Endothelial cell of umbilical vein (primary cell): ENCODE measurements around the gene ZNF428. TPM values are rescaled to one million over a fixed set of nuclear protein-coding genes. Genes with fewer than 3 reads are reported as not detected.

Experiments
- BruUV-seq: library from RNA; stranded (reverse); fragments of 400-500 nt; replicated peaks from 2 replicates; lab custom pipeline; 2021; lab: Mats Ljungman, UMichigan
- CTCF ChIA-PET: fragments of 300-600, 350-600 bp; sonication (Branson Sonifier 250); formaldehyde crosslinking; loops from one replicate; lab custom pipeline; 2021; ENCODE audit warnings: antibody characterized with exemption, inconsistent platforms; lab: Charles Lee
- POLR2A ChIA-PET: fragments of 300-600, 350-600 bp; sonication (Branson Sonifier 250); formaldehyde crosslinking; loops from one replicate; lab custom pipeline; 2021; ENCODE audit warnings: antibody characterized with exemption, inconsistent platforms; lab: Charles Lee
- DNase-seq: peaks from one replicate; pipeline ENCODE4 v3.0.0-alpha.2; 2011; ENCODE audit warnings: low read depth, low spot score
- FAIRE-seq: peaks from 2 replicates; lab custom pipeline; 2011; peaks lifted over from hg19 to GRCh38; lab: Jason Lieb, UNC
- H2AFZ ChIP-seq: 2 replicates; pipeline ENCODE4 v1.6.0; 2012; ENCODE audit warnings: low read depth, low read length, control low read depth, inconsistent platforms
- H3K27ac ChIP-seq: 2 replicates; pipeline ENCODE4 v1.5.1; 2011; ENCODE audit warnings: low read depth, mild to moderate bottlenecking, control low read depth, low read length, moderate library complexity; ENCODE audit not compliant: insufficient read depth
- H3K27me3 ChIP-seq, 2 experiments: 2 replicates each; pipeline versions ENCODE4 v1.6.0 to v1.6.1; 2011; ENCODE audit warnings: low read length in 2 of 2, mixed read lengths in 1 of 2; ENCODE audit not compliant: control insufficient read depth in 2 of 2, insufficient read depth in 2 of 2
- H3K36me3 ChIP-seq, 2 experiments: 2 replicates in 1 of 2; 3 replicates in 1 of 2; pipeline ENCODE4 v1.5.1; 2011; ENCODE audit warnings: low read length in 2 of 2, mild to moderate bottlenecking in 1 of 2, moderate library complexity in 1 of 2; ENCODE audit not compliant: control insufficient read depth in 2 of 2, insufficient read depth in 2 of 2; ENCODE audit errors: extremely low read depth in 1 of 2
- H3K4me1 ChIP-seq: 3 replicates; pipeline ENCODE4 v1.5.1; 2011; ENCODE audit warnings: mild to moderate bottlenecking, low read length; ENCODE audit not compliant: control insufficient read depth, insufficient read depth; ENCODE audit errors: extremely low read depth
- H3K4me2 ChIP-seq: 2 replicates; pipeline ENCODE4 v1.6.1; 2011; ENCODE audit warnings: low read length, control low read depth, mixed read lengths; ENCODE audit not compliant: insufficient read depth
- H3K4me3 ChIP-seq, 3 experiments: fragments of 200-600 bp in 1 of 3; sonication (generic), shearing (Covaris generic) in 1 of 3; replicated peaks in 1 of 3; 2 replicates each; pipeline ENCODE4 v1.5.1; 2011 to 2016; ENCODE audit warnings: control low read depth in 3 of 3, low read length in 3 of 3, mild to moderate bottlenecking in 2 of 3, inconsistent platforms in 1 of 3, low read depth in 1 of 3, moderate library complexity in 1 of 3; ENCODE audit not compliant: insufficient read depth in 1 of 3
- H3K79me2 ChIP-seq: 2 replicates; pipeline ENCODE4 v1.6.0; 2012; ENCODE audit warnings: low read length, inconsistent platforms; ENCODE audit not compliant: control insufficient read depth, insufficient read depth
- H3K9ac ChIP-seq: replicated peaks from 2 replicates; pipeline ENCODE3; 2011; ENCODE audit warnings: low read length, control low read depth; ENCODE audit not compliant: insufficient read depth; ENCODE audit errors: extremely low read depth
- H3K9me1 ChIP-seq: replicated peaks from 3 replicates; pipeline ENCODE4 v1.6.0; 2011; ENCODE audit warnings: mild to moderate bottlenecking, low read length; ENCODE audit not compliant: control insufficient read depth, insufficient read depth; ENCODE audit errors: extremely low read depth
- H3K9me3 ChIP-seq: replicated peaks from 2 replicates; pipeline ENCODE4 v1.5.1; 2012; ENCODE audit warnings: low read length, inconsistent platforms; ENCODE audit not compliant: control insufficient read depth, insufficient read depth
- H4K20me1 ChIP-seq: replicated peaks from 2 replicates; pipeline ENCODE3; 2011; ENCODE audit warnings: mild to moderate bottlenecking, low read length; ENCODE audit not compliant: control insufficient read depth, insufficient read depth; ENCODE audit errors: extremely low read depth
- CTCF ChIP-seq, 2 donors: IDR thresholded peaks; 1 replicate in 1 of 2; 2 replicates in 1 of 2; pipeline ENCODE4 v1.5.1; 2011; ENCODE audit warnings: low read length in 2 of 2, mild to moderate bottlenecking in 2 of 2, moderate library complexity in 2 of 2, control low read depth in 1 of 2, inconsistent platforms in 1 of 2, low read depth in 1 of 2; ENCODE audit not compliant: insufficient read depth in 1 of 2; ENCODE audit errors: extremely low read depth in 1 of 2
- EZH2 ChIP-seq: IDR thresholded peaks from 2 replicates; pipeline ENCODE4 v1.6.1; 2012; ENCODE audit warnings: borderline replicate concordance, low read depth, mild to moderate bottlenecking, moderate library complexity, low read length, inconsistent platforms; ENCODE audit not compliant: severe bottlenecking
- FOS ChIP-seq: IDR thresholded peaks from 2 replicates; pipeline ENCODE4 v1.6.1; 2011; ENCODE audit warnings: mild to moderate bottlenecking, low read length, moderate library complexity, borderline replicate concordance; ENCODE audit not compliant: insufficient read depth
- GATA2 ChIP-seq: IDR thresholded peaks from 2 replicates; pipeline ENCODE4 v1.7.0; 2011; ENCODE audit warnings: low read depth, mild to moderate bottlenecking, moderate library complexity, mixed read lengths, low read length; ENCODE audit not compliant: insufficient read length, insufficient read depth
- JUN ChIP-seq: IDR thresholded peaks from 2 replicates; pipeline ENCODE4 v1.6.1; 2011; ENCODE audit warnings: borderline replicate concordance, low read depth; ENCODE audit not compliant: insufficient read length, insufficient read depth
- MYC ChIP-seq: IDR thresholded peaks from one replicate; pipeline ENCODE4 v1.6.1; 2011; ENCODE audit warnings: mild to moderate bottlenecking, low read depth, low read length
- POLR2A ChIP-seq: IDR thresholded peaks from 2 replicates; pipeline ENCODE4 v1.6.1; 2012; ENCODE audit warnings: low read depth, mild to moderate bottlenecking, control low read depth, low read length
- POLR2AphosphoS5 ChIP-seq: IDR thresholded peaks from 2 replicates; pipeline ENCODE4 v1.6.1; 2012; ENCODE audit warnings: low read depth, mild to moderate bottlenecking, control low read depth, low read length, moderate library complexity; ENCODE audit not compliant: insufficient read depth
- dilution Hi-C: fragments of 300-500 bp; cut with MboI; formaldehyde crosslinking; loops from one replicate; pipeline ENCODE4 v1.15.0; 2019; ENCODE audit warnings: low sequenced_read_pairs; ENCODE audit not compliant: extremely low pct_ligation_motif_present
- intact Hi-C: fragments of 100-400 bp; cut with micrococcal nuclease; formaldehyde crosslinking; loops from one replicate; pipeline ENCODE4 v1.10.0; 2022
- polyA plus RNA-seq, 4 experiments: library from polyadenylated mRNA; depleted of rRNA in 3 of 4; stranded (reverse) in 3 of 4; unstranded in 1 of 4; fragments of >200 nt; gene quantifications; 2 replicates each; pipeline versions ENCODE4 v1.2.1 to v1.2.3, GENCODE V29; 2011 to 2012; ENCODE audit warnings: missing spikeins in 1 of 4
- total RNA-seq: library from RNA; stranded (reverse); gene quantifications from 2 replicates; pipeline ENCODE4 v1.2.3, GENCODE V29; 2021
- TF ChIP-seq, protein P1 (sequence below): IDR thresholded peaks from 2 replicates; pipeline ENCODE4 v1.6.1; 2011; ENCODE audit not compliant: insufficient read depth, insufficient read length

ZNF428 gene
- total and polyA plus RNA-seq, 2 donors (not counting 3 experiments of a cell fraction or from before 2014, with no cell fraction given) = 29.2 to 56.2 TPM

- DNase-seq = no peak
- no peaks in the 10 kb centered on the region for H3K9me3 ChIP-seq
- CTCF ChIA-PET = interaction anchor here (0.8 to 5.7 kb wide), 28 partner anchors 9 to 216 kb away, joined by 3 to 158 read pairs (median 5); partner anchors contain the start of genes PINLYP, XRCC1 and ZNF575
- no peak overlapping the region for H3K9ac ChIP-seq
- H3K36me3 ChIP-seq = peaks cover 12 to 25% of the 10 kb centered on the region in 2 experiments
- dilution Hi-C loops (no loop called here), intact Hi-C loops (no loop called here)
- peaks cover 24% of the 10 kb centered on the region for H3K4me1 ChIP-seq
- H3K9me1 ChIP-seq = no peaks in the 10 kb centered on the region
- H3K27ac ChIP-seq = no peak overlapping the region
- POLR2A ChIA-PET = interaction anchor here (0.7 to 1.1 kb wide), 2 partner anchors 58 to 135 kb away, joined by 4 to 6 read pairs; no protein-coding TSS in a partner anchor
- no TSS peak for BruUV-seq
- H3K79me2 ChIP-seq = peaks cover 40% of the 10 kb centered on the region
- H3K27me3 ChIP-seq = no peaks in the 10 kb centered on the region
- TF ChIP-seq JUN (no peak), FOS (no peak), POLR2AphosphoS5 (no peak), GATA2 (no peak), EZH2 (no peak), CTCF (IDR thresholded peaks at IDR 0.05; ENCODE audit: extremely low read depth in 1 of 2, insufficient read depth in 1 of 2, low read depth in 1 of 2, low read length in 2 of 2) (no peak), POLR2A (no peak), MYC (no peak)
- TF ChIP-seq, protein P1, sequence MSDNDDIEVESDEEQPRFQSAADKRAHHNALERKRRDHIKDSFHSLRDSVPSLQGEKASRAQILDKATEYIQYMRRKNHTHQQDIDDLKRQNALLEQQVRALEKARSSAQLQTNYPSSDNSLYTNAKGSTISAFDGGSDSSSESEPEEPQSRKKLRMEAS = no peak
- H4K20me1 ChIP-seq = no peaks in the 10 kb centered on the region
- FAIRE-seq = no peak
- H2AFZ ChIP-seq = no peak overlapping the region
- H3K4me2 ChIP-seq = peak overlapping the region; percentile 26
- peak overlapping the region in 1 of 3 experiments; percentile 74 for H3K4me3 ChIP-seq
Observed at GRCh38 chr19:43594081-43594697, 25.2 kb downstream of the ZNF428 start.
